Superior temporal gyrus (tissue), 1 donor: Measurements from ENCODE around the gene OR10H5.
"Not testable (repeated sequence)": the region's sequence is repeated elsewhere in the genome, so short reads cannot be mapped to it uniquely, and the experiment has no call there.

ENCODE experiments used
- DNase-seq: peaks from one replicate; pipeline ENCODE4 v3.0.0-alpha.2; 2016; ENCODE audit errors: extremely low spot score

OR10H5 gene

DNA sequence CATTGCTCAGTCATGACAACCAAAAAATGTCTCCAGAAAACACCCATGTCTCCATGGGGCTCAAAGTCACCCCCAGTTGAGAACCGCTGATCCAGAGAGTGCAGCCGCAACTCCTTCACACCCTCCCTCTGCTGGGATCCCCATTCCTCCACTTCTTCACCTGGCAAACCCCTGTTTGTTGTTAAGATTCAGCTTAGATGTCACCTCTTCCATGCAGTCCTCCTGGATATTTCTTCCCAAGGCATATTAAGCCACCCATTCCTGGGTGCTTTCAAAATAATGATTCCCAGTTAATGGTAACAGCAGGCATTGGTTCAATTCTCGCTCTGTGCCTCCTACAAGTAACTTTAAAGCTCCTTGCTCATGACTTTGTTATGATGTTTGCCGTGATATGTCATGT lies 24.0 kb downstream of the OR10H5 start:
- DNase-seq = no peak

- no peak for DNase-seq
Measured at GRCh38 chr19:15812060-15812722, 24.7 kb downstream of the OR10H5 start.

DNA sequence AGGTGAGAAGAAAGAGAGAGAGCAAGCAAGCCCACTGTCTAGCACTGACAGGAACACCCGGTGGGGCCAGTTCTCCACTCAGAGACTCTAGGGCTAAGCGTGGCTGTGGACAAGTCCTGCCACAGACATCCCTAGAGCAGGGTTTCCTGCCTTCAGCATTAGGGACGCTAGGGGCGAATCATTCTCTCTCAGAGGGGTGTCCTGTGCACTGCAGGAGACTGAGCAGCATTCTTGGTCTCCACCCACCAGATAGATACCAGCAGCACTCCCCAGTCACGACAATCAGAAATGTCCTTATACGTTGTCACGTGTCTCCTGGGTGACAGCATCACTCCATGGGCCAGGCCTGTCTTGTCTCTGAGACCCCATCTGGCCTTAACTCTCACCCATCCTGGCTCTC lies 26.5 kb downstream of the OR10H5 start:
- DNase-seq = no peak

DNA sequence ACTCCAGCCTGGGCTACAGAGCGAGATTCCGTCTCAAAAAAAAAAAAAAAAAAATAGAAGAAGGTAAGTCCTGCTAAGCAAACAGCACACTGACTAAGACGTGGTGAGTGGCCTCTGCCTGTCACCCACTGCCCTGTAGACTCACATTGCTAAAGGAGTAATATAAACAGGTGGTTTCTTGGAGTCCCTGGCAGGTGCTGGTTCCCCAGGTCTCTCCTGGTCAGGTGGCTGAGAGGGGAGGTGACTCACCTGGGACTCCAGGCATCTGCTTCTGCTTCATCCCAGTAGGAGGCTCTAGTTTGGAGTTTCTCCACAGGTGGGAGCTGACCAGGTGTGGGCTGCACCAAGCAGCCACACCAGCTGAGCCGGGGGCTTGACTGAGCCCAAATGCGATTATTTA lies 27.8 kb downstream of the OR10H5 start, which contains the start of gene OR10H1:
TSS of gene OR10H1 (minus strand) at position 359 of the 400 bp plus-strand sequence. CDS start 7,627 bp downstream, outside the sequence.
- no peak for DNase-seq

DNA sequence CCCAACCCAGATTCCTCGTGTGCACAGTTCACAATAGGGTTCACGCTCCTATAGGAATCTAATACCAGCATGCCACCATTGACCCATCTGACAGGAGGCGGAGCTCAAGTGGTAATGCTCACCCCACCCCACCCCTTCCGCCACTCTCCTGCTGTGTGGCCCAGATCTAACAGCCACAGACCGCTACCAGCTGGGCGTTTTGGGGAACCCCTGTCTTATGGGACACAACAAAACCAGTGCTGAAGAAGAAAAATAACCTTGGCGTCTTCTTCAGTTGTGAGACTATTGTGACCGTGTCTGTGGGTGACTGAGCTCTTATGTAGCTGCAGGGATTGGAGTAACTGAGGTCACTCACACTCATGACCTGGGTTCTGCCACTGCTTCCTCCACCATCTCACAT lies 33.2 kb downstream of the OR10H5 start:
- no peak for DNase-seq

GRCh38 chr19:15825753-15826152 lies 38.3 kb downstream of the OR10H5 start:
- no peak for DNase-seq

GRCh38 chr19:15828121-15828610 lies 40.7 kb downstream of the OR10H5 start:
- no peak for DNase-seq

DNA sequence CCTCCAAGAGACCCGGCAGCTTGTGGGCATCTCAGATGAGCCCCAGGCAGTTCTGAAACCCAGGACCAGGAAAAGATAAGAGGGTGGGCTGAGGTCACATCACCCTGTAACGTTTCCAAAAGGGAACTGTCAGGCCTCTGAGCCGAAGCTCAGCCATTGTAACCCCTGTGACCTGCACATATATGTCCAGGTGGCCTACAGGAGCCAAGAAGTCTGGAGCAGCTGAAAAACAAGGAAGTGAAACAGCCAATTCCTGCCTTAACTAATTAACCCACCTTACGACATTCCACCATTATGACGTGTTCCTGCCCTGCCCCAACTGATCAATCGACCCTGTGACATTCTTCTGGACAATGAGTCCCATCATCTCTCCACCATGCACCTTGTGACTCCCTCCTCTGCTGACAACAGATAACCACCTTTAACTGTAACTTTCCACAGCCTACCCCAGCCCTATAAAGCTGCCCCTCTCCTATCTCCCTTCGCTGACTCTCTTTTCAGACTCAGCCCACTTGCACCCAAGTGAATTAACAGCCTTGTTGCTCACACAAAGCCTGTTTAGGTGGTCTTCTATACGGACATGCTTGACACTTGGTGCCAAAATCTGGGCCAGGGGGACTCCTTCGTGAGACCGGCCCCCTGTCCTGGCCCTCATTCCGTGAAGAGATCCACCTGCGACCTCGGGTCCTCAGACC lies 41.3 kb downstream of the OR10H5 start:
- not testable (repeated sequence) for DNase-seq

DNA sequence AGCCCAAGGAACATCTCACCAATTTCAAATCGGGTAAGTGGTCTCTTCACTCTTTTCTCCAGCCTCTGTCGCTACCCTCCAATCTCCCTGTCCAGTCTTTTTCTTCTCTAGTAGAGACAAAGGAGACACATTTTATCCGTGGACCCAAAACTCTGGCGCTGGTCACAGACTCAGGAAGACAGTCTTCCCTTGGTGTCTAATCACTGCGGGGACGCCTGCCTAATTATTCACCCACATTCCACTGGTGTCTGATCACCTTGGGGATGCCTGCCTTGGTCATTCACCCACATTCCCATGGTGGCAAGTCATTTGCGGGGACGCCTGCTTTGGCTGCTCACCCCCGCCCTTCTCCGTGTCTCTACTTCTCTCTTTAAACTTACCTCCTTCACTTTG lies 41.8 kb downstream of the OR10H5 start:
- no peak for DNase-seq

- DNase-seq = no peak
Measured at GRCh38 chr19:15829786-15830185, 42.3 kb downstream of the OR10H5 start.

DNA sequence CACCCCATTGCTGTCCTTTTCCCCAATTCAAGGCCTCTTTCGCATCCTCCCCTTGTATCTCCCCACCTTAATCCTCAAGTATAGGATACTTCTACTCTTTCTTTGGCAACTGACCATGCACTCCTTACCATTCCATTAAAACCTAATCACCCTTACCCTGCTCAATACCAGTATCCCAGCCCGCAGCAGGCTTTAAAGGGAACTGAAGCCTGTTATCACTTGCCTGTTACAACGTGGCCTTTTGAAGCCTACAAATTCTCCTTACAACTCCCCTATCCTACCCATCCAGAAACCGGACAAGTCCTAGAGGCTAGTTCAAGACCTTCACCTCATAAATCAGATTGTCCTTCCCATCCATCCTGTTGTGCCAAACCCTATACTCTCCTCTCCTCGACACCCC lies 44.2 kb downstream of the OR10H5 start:
- DNase-seq = no peak

- not testable (repeated sequence) for DNase-seq
Measured at GRCh38 chr19:15834232-15834631, 46.8 kb downstream of the OR10H5 start.

DNA sequence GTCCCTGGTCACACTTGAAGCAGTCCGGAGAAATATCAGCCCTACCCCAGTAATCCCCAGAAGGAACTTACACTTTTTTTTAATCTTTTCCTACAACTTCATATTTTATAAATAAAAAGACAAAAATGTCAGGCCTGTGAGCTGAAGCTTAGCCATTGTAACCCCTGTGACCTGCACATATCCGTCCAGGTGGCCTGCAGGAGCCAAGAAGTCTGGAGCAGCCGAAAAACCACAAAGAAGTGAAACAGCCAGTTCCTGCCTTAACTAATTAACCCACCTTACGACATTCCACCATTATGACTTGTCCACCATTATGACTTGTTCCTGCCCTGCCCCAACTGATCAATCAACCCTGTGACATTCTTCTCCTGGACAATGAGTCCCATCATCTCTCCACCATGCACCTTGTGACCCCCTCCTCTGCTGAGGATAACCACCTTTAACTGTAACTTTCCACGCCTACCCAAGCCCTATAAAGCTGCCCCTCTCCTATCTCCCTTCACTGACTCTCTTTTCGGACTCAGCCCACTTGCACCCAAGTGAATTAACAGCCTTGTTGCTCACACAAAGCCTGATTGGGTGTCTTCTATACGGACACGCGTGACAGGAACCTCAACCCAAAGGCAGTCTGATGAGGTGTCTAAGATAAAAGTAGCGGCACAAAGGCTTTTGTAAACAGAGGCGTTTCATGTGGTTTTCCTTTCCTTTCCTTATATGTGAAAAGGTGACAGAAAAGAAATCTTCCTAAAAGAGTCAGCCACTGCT lies 48.3 kb downstream of the OR10H5 start:
- DNase-seq = not testable (repeated sequence)

DNA sequence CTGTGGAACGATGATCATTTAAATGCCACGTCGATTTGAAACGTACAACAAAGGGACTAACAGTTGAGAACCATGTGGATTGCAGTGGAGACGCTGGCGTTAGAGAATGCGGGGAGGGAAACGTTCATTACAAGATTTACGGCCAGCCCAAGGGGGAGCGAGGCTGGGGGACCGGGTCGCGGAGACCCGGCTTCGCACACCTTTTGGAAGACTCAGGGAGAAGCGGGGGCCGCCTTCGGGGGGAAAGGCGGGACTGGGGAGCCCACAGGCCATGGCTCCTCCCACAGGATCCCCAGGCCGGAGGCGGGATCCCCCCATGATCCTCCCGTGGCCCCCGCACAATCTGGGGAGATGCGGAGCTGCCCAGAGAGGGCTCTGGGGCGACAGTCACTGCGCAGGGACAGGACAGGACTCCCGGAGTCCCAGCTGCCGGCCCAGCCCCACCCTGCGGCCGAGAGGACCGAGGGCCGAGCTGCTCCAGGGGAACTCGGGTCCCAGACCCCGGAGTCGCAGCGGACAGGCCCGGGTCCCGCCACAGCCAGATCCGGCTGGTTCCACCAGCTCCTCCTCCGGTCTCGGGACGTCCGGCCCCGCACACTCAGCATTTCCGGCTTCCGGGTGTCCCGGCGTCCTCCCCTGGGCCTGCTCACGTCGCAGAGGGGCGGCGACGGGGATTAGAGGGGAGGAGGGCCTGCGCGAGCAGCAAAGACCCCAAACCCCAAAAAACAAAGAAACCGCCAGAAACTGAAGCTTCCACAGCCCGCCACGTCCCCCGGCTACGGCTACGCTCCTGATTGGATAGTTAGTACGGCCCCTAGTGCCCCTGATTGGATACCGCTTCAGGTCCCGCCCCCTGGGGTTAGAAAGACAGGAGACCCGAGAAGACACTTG lies 49.1 kb downstream of the OR10H5 start:
- peak; percentile 99 for DNase-seq

- peak; percentile 10 for DNase-seq
Measured at GRCh38 chr19:15837221-15837731, 49.8 kb downstream of the OR10H5 start.

DNA sequence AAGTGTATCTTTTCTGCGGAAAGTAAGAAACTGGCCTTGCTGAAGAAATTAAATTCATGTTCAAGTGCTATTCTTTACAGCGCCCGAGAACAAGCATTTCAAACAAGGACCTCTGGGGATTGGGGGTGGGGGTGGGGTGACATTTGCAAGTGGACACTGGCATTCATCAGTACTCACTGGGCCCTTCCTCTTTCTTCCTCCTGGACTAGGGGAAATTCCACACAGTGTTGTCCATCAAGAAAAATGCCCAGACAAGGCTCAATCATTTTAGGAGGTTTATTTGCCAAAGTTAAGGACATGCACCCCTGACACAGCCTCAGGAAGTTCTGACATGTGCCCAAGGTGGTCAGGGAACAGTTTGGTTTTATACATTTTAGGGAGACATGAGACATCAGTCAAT lies 50.9 kb downstream of the OR10H5 start:
- no peak for DNase-seq

DNA sequence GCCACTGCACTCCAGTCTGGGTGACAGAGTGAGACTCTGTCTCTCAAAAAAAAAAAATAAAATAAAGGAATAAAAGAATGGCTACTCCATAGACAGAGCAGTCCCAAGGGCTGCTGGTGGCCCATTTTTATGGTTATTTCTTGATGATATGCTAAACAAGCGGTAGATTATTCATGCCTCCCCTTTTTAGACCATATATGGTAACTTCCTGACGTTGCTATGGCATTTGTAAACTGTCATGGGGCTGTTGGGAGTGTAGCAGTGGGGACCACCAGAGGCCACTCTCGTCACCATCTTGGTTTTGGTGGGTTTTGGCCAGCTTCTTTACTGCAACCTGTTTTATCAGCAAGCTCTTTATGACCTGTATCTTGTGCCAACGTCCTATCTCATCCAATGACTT lies 52.4 kb downstream of the OR10H5 start:
- DNase-seq = not testable (repeated sequence)

GRCh38 chr19:15840833-15841232 lies 53.4 kb downstream of the OR10H5 start:
- no peak for DNase-seq

DNA sequence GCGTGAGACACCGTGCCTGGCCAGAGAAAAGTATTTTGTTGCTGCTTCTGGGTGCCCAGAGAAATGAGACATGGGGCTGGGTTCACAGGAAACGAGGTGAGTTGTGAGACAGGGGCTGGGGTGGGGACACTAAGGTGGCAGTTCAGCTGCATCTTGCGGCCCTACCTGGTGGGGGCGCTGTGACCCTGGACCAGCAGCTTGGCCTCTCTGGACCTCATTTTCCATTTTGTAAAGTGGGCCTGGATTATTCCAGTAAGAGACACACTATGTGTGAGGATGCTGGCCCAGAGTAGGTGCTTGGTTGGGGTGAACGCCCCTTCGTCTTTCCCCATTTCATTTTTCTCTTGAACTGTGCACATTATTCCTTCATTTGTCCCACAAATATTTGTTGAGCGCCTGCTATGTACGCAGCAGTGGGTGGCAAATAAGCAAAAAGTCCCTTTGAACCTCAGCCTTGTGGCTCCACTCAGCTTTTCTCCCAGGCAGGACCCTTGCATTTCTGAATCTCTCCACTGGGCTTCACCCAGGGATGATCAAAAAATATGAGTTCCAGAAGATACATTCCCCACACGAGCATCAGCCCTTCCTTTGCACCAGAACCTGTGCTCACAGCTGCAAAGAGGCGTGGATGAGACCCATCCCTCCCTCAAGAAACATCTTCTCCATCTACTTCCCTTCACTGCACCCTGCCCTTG lies 54.6 kb downstream of the OR10H5 start:
- no peak for DNase-seq

DNA sequence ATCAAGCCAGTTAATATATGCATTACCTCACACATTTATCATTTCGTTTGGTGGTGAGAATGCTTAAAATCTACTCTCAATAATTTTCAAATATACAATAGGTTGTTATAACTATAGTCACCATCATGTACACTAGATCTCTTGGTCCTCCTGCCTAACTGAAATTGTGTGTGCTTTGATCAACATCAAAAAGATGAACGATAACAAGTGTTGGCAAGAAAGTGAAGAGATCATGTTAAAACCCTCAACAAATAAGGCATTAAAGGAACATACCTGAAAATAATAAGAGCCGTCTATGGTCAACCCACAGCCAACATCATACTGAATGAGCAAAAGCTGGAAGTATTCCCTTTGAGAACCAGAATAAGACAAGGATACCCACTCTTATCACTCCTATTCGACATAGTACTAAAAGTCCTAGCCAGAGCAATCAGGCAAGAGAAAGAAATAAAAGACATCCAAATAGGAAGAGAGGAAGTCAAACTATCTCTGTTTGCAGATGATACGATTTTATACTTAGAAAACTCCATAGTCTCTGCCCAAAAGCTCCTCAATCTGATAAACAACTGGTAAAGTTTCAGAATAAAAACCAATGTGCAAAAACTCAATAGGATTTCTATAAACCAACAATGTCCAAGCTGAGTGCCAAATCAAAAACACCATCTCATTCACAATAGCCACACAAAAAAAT lies 55.9 kb downstream of the OR10H5 start:
- DNase-seq = no peak
